Esophagus squamous epithelium (tissue), 5 donors: ENCODE results near the gene FAM187B. TPM values are rescaled to one million over a fixed set of nuclear protein-coding genes. Genes with fewer than 3 reads are reported as not detected.

Source experiments
- DNase-seq: peaks from one replicate; lab custom pipeline; 2025; lab: John Stamatoyannopoulos, UW
- H3K27ac ChIP-seq, 4 donors: fragments of 200-600 bp; sonication (generic); one replicate each; pipeline ENCODE4 v1.5.1; 2016 to 2019; ENCODE audit warnings: mild to moderate bottlenecking in 1 of 4
- H3K27me3 ChIP-seq, 4 donors: fragments of 200-600 bp; sonication (generic); 1 replicate in 3 of 4; 2 replicates in 1 of 4; pipeline versions ENCODE4 v1.5.1 to v1.6.0; 2017 to 2021; ENCODE audit warnings: antibody characterized with exemption in 1 of 4
- H3K36me3 ChIP-seq, 3 donors: fragments of 200-600 bp; sonication (generic); one replicate each; pipeline ENCODE4 v1.5.1; 2016 to 2019
- H3K4me1 ChIP-seq, 3 donors: fragments of 200-600 bp; sonication (generic); one replicate each; pipeline ENCODE4 v1.5.1; 2017 to 2019
- H3K4me3 ChIP-seq, 4 donors: fragments of 200-600 bp; sonication (generic); 1 replicate in 3 of 4; 2 replicates in 1 of 4; pipeline ENCODE4 v1.5.1; 2016 to 2019; ENCODE audit warnings: mild to moderate bottlenecking in 2 of 4, moderate library complexity in 1 of 4
- H3K9me3 ChIP-seq, 3 donors: fragments of 200-600 bp; sonication (generic); one replicate each; pipeline ENCODE4 v1.5.1; 2016 to 2019
- CTCF ChIP-seq, 6 experiments: fragments of 450-650 bp in 4 of 6; fragments of 200-600 bp in 2 of 6; sonication (generic) in 2 of 6; IDR thresholded peaks; one replicate each; pipeline ENCODE4 v1.5.1; 2016 to 2019; ENCODE audit warnings: antibody characterized with exemption in 6 of 6, mild to moderate bottlenecking in 4 of 6, moderate library complexity in 4 of 6
- POLR2A ChIP-seq, 4 donors: fragments of 450-650 bp; IDR thresholded peaks; one replicate each; pipeline ENCODE4 v1.6.1; 2017; ENCODE audit warnings: antibody characterized with exemption in 4 of 4, mild to moderate bottlenecking in 4 of 4, moderate library complexity in 3 of 4
- WGBS, 2 donors: methylation state at CpG; one replicate each; pipeline ENCODE4 v1.1.5; 2018; 5-methylcytosine and 5-hydroxymethylcytosine counted together
- intact Hi-C: fragments of 100-400 bp; cut with DNase I; formaldehyde crosslinking; loops from one replicate; pipeline ENCODE4 v1.15.0; 2022
- total RNA-seq, 4 donors: library from RNA; depleted of rRNA; stranded (reverse); fragments of >200 nt; gene quantifications; one replicate each; pipeline ENCODE4 v1.1.0, GENCODE V29; 2016
- donor health status: DM: yes; HTN: yes; CAD: no.

The FAM187B gene
- total RNA-seq, 4 donors from 2014 or later, result not detected

GRCh38 chr19:35184267-35184666 lies 44.3 kb downstream of the FAM187B start:
- intact Hi-C loops, result no loop called here
- 85 to 88% methylated on average over 1 of the region's 1 CpG for WGBS, 2 donors
- no peak for DNase-seq
- Histone ChIP-seq H3K9me3 (no peaks in the 10 kb centered on the region), H3K4me1 (no peaks in the 10 kb centered on the region), H3K4me3 (no peak overlapping the region), H3K27ac (no peak overlapping the region), H3K27me3 (peaks cover 0 to 6% (median 0%) of the 10 kb centered on the region in 4 donors), H3K36me3 (no peaks in the 10 kb centered on the region)
- TF ChIP-seq CTCF (IDR thresholded peaks at IDR 0.05) (no peak), POLR2A (IDR thresholded peaks at IDR 0.05) (no peak)

GRCh38 chr19:35181387-35181786 lies 47.2 kb downstream of the FAM187B start:
- Histone ChIP-seq H3K4me3 (no peak overlapping the region), H3K27ac (no peak overlapping the region), H3K36me3 (no peaks in the 10 kb centered on the region), H3K9me3 (no peaks in the 10 kb centered on the region), H3K27me3 (peaks cover 0 to 6% (median 0%) of the 10 kb centered on the region in 4 donors), H3K4me1 (no peaks in the 10 kb centered on the region)
- TF ChIP-seq POLR2A (IDR thresholded peaks at IDR 0.05), result no peak
- no peak for TF ChIP-seq CTCF (IDR thresholded peaks at IDR 0.05)
- intact Hi-C loops, result no loop called here
- WGBS, 2 donors, result 82 to 86% methylated on average over 1 of the region's 1 CpG
- no peak for DNase-seq

GRCh38 chr19:35179830-35180229 lies 48.7 kb downstream of the FAM187B start:
- Histone ChIP-seq H3K4me1 (no peaks in the 10 kb centered on the region), H3K36me3 (no peaks in the 10 kb centered on the region), H3K27me3 (peaks cover 0 to 6% (median 0%) of the 10 kb centered on the region in 4 donors), H3K9me3 (no peaks in the 10 kb centered on the region), H3K27ac (no peak overlapping the region), H3K4me3 (no peak overlapping the region)
- DNase-seq, result no peak
- WGBS, 2 donors, result 68 to 76% methylated on average over 3 of the region's 3 CpGs
- TF ChIP-seq CTCF (IDR thresholded peaks at IDR 0.05) (no peak), POLR2A (IDR thresholded peaks at IDR 0.05) (no peak)
- intact Hi-C loops, result no loop called here

- 48 to 53% methylated on average over 2 of the region's 2 CpGs for WGBS, 2 donors
- Histone ChIP-seq H3K36me3 (no peaks in the 10 kb centered on the region), H3K27ac (no peak overlapping the region), H3K4me1 (no peaks in the 10 kb centered on the region), H3K27me3 (peaks cover 0 to 6% (median 0%) of the 10 kb centered on the region in 4 donors), H3K9me3 (no peaks in the 10 kb centered on the region), H3K4me3 (no peak overlapping the region)
- no peak for DNase-seq
- TF ChIP-seq POLR2A (IDR thresholded peaks at IDR 0.05) (no peak), CTCF (IDR thresholded peaks at IDR 0.05) (no peak)
- intact Hi-C loops, result no loop called here
Observed at GRCh38 chr19:35178701-35179100, 49.8 kb downstream of the FAM187B start.

GRCh38 chr19:35177377-35178274 lies 50.9 kb downstream of the FAM187B start:
- TF ChIP-seq CTCF (IDR thresholded peaks at IDR 0.05) (no peak), POLR2A (IDR thresholded peaks at IDR 0.05) (no peak)
- WGBS, 2 donors, result 69 to 70% methylated on average over 7 of the region's 7 CpGs
- no peak for DNase-seq
- no peak overlapping the region for H3K4me3 ChIP-seq
- peaks cover 0 to 3% (median 0%) of the 10 kb centered on the region in 4 donors for H3K27me3 ChIP-seq
- no peak overlapping the region for H3K27ac ChIP-seq
- H3K36me3 ChIP-seq, result no peaks in the 10 kb centered on the region
- intact Hi-C loops, result no loop called here
- H3K4me1 ChIP-seq, result no peaks in the 10 kb centered on the region
- H3K9me3 ChIP-seq, result no peaks in the 10 kb centered on the region
